Esophagus squamous epithelium (tissue), 4 donors: ENCODE results near the gene ARV1.

Experiments used
- POLR2A ChIP-seq, 4 donors: fragments of 450-650 bp; IDR thresholded peaks; one replicate each; pipeline ENCODE4 v1.6.1; 2017; ENCODE audit warnings: antibody characterized with exemption in 4 of 4, mild to moderate bottlenecking in 4 of 4, moderate library complexity in 3 of 4
- TF ChIP-seq, protein P1 (sequence below), 6 experiments: fragments of 450-650 bp in 4 of 6; fragments of 200-600 bp in 2 of 6; sonication (generic) in 2 of 6; IDR thresholded peaks; one replicate each; pipeline ENCODE4 v1.5.1; 2016 to 2019; ENCODE audit warnings: antibody characterized with exemption in 6 of 6, mild to moderate bottlenecking in 4 of 6, moderate library complexity in 4 of 6

DNA sequence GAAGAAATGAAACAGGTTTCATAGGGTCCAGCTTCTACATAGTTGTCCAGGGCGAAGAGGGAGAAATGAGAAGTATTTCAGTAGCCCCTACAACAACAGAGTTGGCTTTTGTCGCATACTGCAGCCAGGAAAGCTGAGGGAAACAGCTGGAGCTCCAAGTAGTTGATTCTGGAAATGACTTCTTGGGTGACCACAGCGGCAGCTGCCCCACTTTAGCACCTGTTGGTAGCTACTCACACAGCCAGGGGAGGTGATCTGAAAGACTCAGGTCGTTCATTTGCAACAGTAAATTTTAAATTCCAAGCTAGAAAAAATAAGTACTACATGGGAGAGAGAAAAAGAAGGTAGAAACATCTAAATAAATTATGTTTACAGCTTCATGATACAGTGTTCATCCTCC lies 2.5 kb upstream of the ARV1 start:
- TF ChIP-seq, protein P1, sequence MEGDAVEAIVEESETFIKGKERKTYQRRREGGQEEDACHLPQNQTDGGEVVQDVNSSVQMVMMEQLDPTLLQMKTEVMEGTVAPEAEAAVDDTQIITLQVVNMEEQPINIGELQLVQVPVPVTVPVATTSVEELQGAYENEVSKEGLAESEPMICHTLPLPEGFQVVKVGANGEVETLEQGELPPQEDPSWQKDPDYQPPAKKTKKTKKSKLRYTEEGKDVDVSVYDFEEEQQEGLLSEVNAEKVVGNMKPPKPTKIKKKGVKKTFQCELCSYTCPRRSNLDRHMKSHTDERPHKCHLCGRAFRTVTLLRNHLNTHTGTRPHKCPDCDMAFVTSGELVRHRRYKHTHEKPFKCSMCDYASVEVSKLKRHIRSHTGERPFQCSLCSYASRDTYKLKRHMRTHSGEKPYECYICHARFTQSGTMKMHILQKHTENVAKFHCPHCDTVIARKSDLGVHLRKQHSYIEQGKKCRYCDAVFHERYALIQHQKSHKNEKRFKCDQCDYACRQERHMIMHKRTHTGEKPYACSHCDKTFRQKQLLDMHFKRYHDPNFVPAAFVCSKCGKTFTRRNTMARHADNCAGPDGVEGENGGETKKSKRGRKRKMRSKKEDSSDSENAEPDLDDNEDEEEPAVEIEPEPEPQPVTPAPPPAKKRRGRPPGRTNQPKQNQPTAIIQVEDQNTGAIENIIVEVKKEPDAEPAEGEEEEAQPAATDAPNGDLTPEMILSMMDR (IDR thresholded peaks at IDR 0.05), result no peak
- no peak for TF ChIP-seq POLR2A (IDR thresholded peaks at IDR 0.05)
